ENCODE data around the gene SPG7.

Gene SPG7

DNA sequence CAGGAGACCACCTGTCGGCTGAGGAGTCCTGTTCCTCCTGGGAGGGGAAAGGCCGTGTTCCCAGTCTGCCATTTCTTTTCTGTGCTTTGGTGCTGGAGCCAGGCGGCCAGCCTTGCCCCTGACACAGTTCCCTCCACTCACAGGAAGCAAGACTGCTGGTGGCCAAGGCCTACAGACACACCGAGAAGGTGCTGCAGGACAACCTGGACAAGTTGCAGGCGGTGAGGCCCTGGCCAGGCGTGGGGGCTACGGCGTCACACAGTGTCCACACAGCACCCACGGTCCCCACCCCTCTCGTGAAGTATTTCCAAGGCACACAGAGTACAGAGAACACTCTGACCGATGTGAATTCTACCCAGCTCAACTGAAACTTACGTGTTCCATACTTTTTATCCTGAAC is 46.1 kb downstream of the SPG7 start:
- H4K91ac ChIP-seq (ENCODE audit: low read depth, low read length) = no peak overlapping the region
- peaks cover 0 to 2% of the 10 kb centered on the region in 2 experiments for H3K4me1 ChIP-seq (ENCODE audit: control insufficient read depth in 1 of 2, insufficient read depth in 2 of 2, low read length in 2 of 2)
- no peak overlapping the region for H3K18ac ChIP-seq (ENCODE audit: low read length)

DNA sequence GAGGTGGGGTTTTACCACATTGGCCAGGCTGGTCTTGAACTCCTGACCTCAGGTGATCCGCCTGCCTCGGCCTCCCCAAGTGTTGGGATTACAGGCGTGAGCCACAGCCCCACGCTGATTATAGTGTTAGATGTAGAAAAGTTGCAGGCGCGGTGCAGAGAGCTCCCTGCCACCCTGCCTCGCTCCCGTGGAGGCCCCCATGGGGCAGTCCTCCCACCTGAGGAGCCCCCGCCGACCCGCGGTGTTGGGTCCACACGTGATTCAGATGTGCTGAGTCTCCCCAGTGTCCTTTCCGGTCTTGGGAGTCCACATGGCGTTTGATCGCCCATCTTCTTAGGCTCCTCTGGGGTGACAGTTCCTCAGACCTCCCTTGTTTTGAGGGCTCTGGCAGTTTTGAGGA is 47.1 kb downstream of the SPG7 start:
- H3K79me2 ChIP-seq (ENCODE audit: control insufficient read depth, insufficient read depth, low read length, poor library complexity) = peaks cover 2% of the 10 kb centered on the region

More for the DNA sequence above, 46.1 kb downstream of the SPG7 start:
- no peak overlapping the region for H3K14ac ChIP-seq (ENCODE audit: low read length)
- no peak overlapping the region for H3K23ac ChIP-seq (ENCODE audit: low read length)
- H3K9ac ChIP-seq (ENCODE audit: low read length) = no peak overlapping the region
- DNase-seq = no peak
- H2AK5ac ChIP-seq (ENCODE audit: low read length) = no peak overlapping the region
- H3K36me3 ChIP-seq (ENCODE audit: control insufficient read depth in 1 of 2, insufficient read depth in 2 of 2, low read length in 2 of 2) = peaks cover 60 to 67% of the 10 kb centered on the region in 2 experiments
- H2BK120ac ChIP-seq (ENCODE audit: insufficient read depth, low read length, poor library complexity) = no peak overlapping the region
- H4K8ac ChIP-seq (ENCODE audit: low read depth, low read length) = no peak overlapping the region
- H3K79me2 ChIP-seq (ENCODE audit: control insufficient read depth, insufficient read depth, low read length, poor library complexity) = no peaks in the 10 kb centered on the region
- H4K12ac ChIP-seq (ENCODE audit: low read depth, low read length) = no peak overlapping the region
- no peaks in the 10 kb centered on the region for H3K27me3 ChIP-seq (ENCODE audit: insufficient read depth, low read length)
- no peak overlapping the region for H3K4me3 ChIP-seq (ENCODE audit: low read depth, low read length)
- no peaks in the 10 kb centered on the region for H3K79me1 ChIP-seq (ENCODE audit: low read length)
- no peak overlapping the region for H3K4ac ChIP-seq (ENCODE audit: low read depth, low read length)
- H3K27ac ChIP-seq (ENCODE audit: low read depth, low read length) = no peak overlapping the region
- H2BK12ac ChIP-seq (ENCODE audit: low read length) = no peak overlapping the region
- no peak overlapping the region for H3K4me2 ChIP-seq (ENCODE audit: low read length)
- H2AFZ ChIP-seq (ENCODE audit: insufficient read depth, low read length, poor library complexity) = no peak overlapping the region
- no CpG with 5 or more reads among the region's 12 CpGs for WGBS (ENCODE audit: extremely low coverage, insufficient coverage, insufficient read length)
- H2BK5ac ChIP-seq (ENCODE audit: low read depth, low read length, poor library complexity) = no peak overlapping the region
- H3K9me3 ChIP-seq (ENCODE audit: insufficient read depth, low read depth, low read length) = peaks cover 2% of the 10 kb centered on the region

DNA sequence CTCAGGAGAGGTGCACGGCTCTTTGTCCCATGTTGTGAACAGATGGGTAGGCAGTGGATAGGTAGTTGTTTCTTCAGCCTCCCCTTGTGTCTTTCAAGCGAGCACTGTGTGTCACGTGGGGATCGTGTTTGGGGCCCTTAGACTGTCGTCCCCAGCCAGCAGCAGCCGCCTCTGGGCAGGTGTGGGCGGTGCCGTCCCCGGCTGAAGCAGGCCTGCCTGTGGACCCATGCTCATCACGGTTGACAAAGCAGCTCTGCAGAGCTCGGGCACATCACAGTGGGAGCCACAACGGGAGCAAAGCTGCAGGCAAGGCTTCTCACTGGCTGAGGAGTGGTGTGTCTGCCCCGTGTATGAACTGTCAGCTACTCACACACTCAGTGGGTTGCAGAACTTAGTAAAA is 47.6 kb downstream of the SPG7 start:
- no CpG with 5 or more reads among the region's 13 CpGs for WGBS (ENCODE audit: extremely low coverage, insufficient coverage, insufficient read length)
- peaks cover 6% of the 10 kb centered on the region for H3K79me1 ChIP-seq (ENCODE audit: low read length)
- H3K18ac ChIP-seq (ENCODE audit: low read length) = no peak overlapping the region
- peaks cover 2% of the 10 kb centered on the region for H3K9me3 ChIP-seq (ENCODE audit: insufficient read depth, low read depth, low read length)
- H3K23ac ChIP-seq (ENCODE audit: low read length) = no peak overlapping the region
- H3K27ac ChIP-seq (ENCODE audit: low read depth, low read length) = no peak overlapping the region
- no peak overlapping the region for H2BK120ac ChIP-seq (ENCODE audit: insufficient read depth, low read length, poor library complexity)
- no peak overlapping the region for H2BK5ac ChIP-seq (ENCODE audit: low read depth, low read length, poor library complexity)
- no peak overlapping the region for H3K14ac ChIP-seq (ENCODE audit: low read length)
- no peak overlapping the region for H4K8ac ChIP-seq (ENCODE audit: low read depth, low read length)
- no peak overlapping the region for H2AFZ ChIP-seq (ENCODE audit: insufficient read depth, low read length, poor library complexity)
- H3K27me3 ChIP-seq (ENCODE audit: insufficient read depth, low read length) = no peaks in the 10 kb centered on the region
- H3K4me1 ChIP-seq (ENCODE audit: control insufficient read depth in 1 of 2, insufficient read depth in 2 of 2, low read length in 2 of 2) = peaks cover 0 to 3% of the 10 kb centered on the region in 2 experiments
- peaks cover 48 to 57% of the 10 kb centered on the region in 2 experiments for H3K36me3 ChIP-seq (ENCODE audit: control insufficient read depth in 1 of 2, insufficient read depth in 2 of 2, low read length in 2 of 2)
- H4K91ac ChIP-seq (ENCODE audit: low read depth, low read length) = no peak overlapping the region
- peaks cover 5% of the 10 kb centered on the region for H3K79me2 ChIP-seq (ENCODE audit: control insufficient read depth, insufficient read depth, low read length, poor library complexity)
- H3K4me3 ChIP-seq (ENCODE audit: low read depth, low read length) = no peak overlapping the region
- H3K4ac ChIP-seq (ENCODE audit: low read depth, low read length) = no peak overlapping the region
- H2BK12ac ChIP-seq (ENCODE audit: low read length) = no peak overlapping the region
- no peak for DNase-seq
- no peak overlapping the region for H3K9ac ChIP-seq (ENCODE audit: low read length)
- H2AK5ac ChIP-seq (ENCODE audit: low read length) = no peak overlapping the region
- H3K4me2 ChIP-seq (ENCODE audit: low read length) = no peak overlapping the region
- no peak overlapping the region for H4K12ac ChIP-seq (ENCODE audit: low read depth, low read length)

More for the DNA sequence above, 47.1 kb downstream of the SPG7 start:
- H3K27me3 ChIP-seq (ENCODE audit: insufficient read depth, low read length) = no peaks in the 10 kb centered on the region
- no peak overlapping the region for H2BK5ac ChIP-seq (ENCODE audit: low read depth, low read length, poor library complexity)
- H4K12ac ChIP-seq (ENCODE audit: low read depth, low read length) = no peak overlapping the region
- DNase-seq = no peak
- no peak overlapping the region for H3K4ac ChIP-seq (ENCODE audit: low read depth, low read length)
- H3K79me1 ChIP-seq (ENCODE audit: low read length) = peaks cover 2% of the 10 kb centered on the region
- no peak overlapping the region for H2AK5ac ChIP-seq (ENCODE audit: low read length)
- no peak overlapping the region for H2AFZ ChIP-seq (ENCODE audit: insufficient read depth, low read length, poor library complexity)
- no peak overlapping the region for H4K91ac ChIP-seq (ENCODE audit: low read depth, low read length)
- H3K36me3 ChIP-seq (ENCODE audit: control insufficient read depth in 1 of 2, insufficient read depth in 2 of 2, low read length in 2 of 2) = peaks cover 53 to 62% of the 10 kb centered on the region in 2 experiments
- H2BK120ac ChIP-seq (ENCODE audit: insufficient read depth, low read length, poor library complexity) = no peak overlapping the region
- H3K4me1 ChIP-seq (ENCODE audit: control insufficient read depth in 1 of 2, insufficient read depth in 2 of 2, low read length in 2 of 2) = peaks cover 0 to 3% of the 10 kb centered on the region in 2 experiments
- no peak overlapping the region for H3K9ac ChIP-seq (ENCODE audit: low read length)
- H4K8ac ChIP-seq (ENCODE audit: low read depth, low read length) = no peak overlapping the region
- no peak overlapping the region for H3K23ac ChIP-seq (ENCODE audit: low read length)
- no CpG with 5 or more reads among the region's 16 CpGs for WGBS (ENCODE audit: extremely low coverage, insufficient coverage, insufficient read length)
- H3K9me3 ChIP-seq (ENCODE audit: insufficient read depth, low read depth, low read length) = peaks cover 2% of the 10 kb centered on the region
- H3K4me3 ChIP-seq (ENCODE audit: low read depth, low read length) = no peak overlapping the region
- H3K27ac ChIP-seq (ENCODE audit: low read depth, low read length) = no peak overlapping the region
- no peak overlapping the region for H3K14ac ChIP-seq (ENCODE audit: low read length)
- H2BK12ac ChIP-seq (ENCODE audit: low read length) = no peak overlapping the region
- H3K4me2 ChIP-seq (ENCODE audit: low read length) = no peak overlapping the region
- H3K18ac ChIP-seq (ENCODE audit: low read length) = no peak overlapping the region

DNA sequence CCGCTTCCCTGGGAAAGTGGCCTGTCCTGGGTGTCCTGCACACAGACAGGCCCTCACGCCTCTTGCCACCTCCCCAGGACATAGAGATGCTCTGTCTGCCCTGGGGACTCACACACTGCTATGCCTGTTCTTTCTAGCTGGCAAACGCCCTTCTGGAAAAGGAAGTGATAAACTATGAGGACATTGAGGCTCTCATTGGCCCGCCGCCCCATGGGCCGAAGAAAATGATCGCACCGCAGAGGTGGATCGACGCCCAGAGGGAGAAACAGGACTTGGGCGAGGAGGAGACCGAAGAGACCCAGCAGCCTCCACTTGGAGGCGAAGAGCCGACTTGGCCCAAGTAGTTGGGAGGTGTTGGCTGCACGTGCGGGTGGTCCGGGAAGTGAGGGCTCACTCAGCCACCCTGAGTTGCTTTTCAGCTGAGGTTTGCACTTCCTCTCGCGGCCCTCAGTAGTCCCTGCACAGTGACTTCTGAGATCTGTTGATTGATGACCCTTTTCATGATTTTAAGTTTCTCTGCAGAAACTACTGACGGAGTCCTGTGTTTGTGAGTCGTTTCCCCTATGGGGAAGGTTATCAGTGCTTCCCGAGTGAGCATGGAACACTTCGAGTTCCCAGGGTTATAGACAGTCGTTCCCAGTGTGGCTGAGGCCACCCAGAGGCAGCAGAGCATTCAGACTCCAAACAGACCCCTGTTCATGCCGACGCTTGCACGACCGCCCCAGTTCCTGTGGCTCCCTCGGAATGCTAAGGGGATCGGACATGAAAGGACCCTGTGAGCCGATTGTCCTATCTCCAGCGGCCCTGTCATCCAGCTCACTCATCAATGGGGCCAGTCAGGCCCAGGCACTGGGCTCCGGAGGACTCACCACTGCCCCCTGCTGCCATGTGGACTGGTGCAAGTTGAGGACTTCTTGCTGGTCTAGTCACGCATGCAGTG is 48.8 kb downstream of the SPG7 start:
- no CpG with 5 or more reads among the region's 34 CpGs for WGBS (ENCODE audit: extremely low coverage, insufficient coverage, insufficient read length)
- Histone ChIP-seq H2AFZ (ENCODE audit: insufficient read depth, low read length, poor library complexity) (no peak overlapping the region), H4K8ac (ENCODE audit: low read depth, low read length) (no peak overlapping the region), H3K4me2 (ENCODE audit: low read length) (no peak overlapping the region), H2BK120ac (ENCODE audit: insufficient read depth, low read length, poor library complexity) (no peak overlapping the region), H3K9ac (ENCODE audit: low read length) (no peak overlapping the region), H3K23ac (ENCODE audit: low read length) (no peak overlapping the region), H2AK5ac (ENCODE audit: low read length) (no peak overlapping the region), H3K18ac (ENCODE audit: low read length) (no peak overlapping the region), H3K4me1 (ENCODE audit: control insufficient read depth in 1 of 2, insufficient read depth in 2 of 2, low read length in 2 of 2) (peaks cover 3 to 5% of the 10 kb centered on the region in 2 experiments), H4K12ac (ENCODE audit: low read depth, low read length) (no peak overlapping the region), H3K4me3 (ENCODE audit: low read depth, low read length) (no peak overlapping the region), H3K14ac (ENCODE audit: low read length) (no peak overlapping the region), H2BK12ac (ENCODE audit: low read length) (no peak overlapping the region), H3K36me3 (ENCODE audit: control insufficient read depth in 1 of 2, insufficient read depth in 2 of 2, low read length in 2 of 2) (peaks cover 52 to 56% of the 10 kb centered on the region in 2 experiments), H3K79me2 (ENCODE audit: control insufficient read depth, insufficient read depth, low read length, poor library complexity) (peaks cover 17% of the 10 kb centered on the region), H4K91ac (ENCODE audit: low read depth, low read length) (no peak overlapping the region), H3K4ac (ENCODE audit: low read depth, low read length) (no peak overlapping the region), H3K9me3 (ENCODE audit: insufficient read depth, low read depth, low read length) (peaks cover 2% of the 10 kb centered on the region), H3K27me3 (ENCODE audit: insufficient read depth, low read length) (no peaks in the 10 kb centered on the region), H2BK5ac (ENCODE audit: low read depth, low read length, poor library complexity) (no peak overlapping the region), H3K79me1 (ENCODE audit: low read length) (peaks cover 11% of the 10 kb centered on the region), H3K27ac (ENCODE audit: low read depth, low read length) (no peak overlapping the region)
- DNase-seq = peak; percentile 39 to 76

Data from trophoblast cell (in vitro differentiated cells and primary cell).